HUES6 (cell line): ENCODE results near the gene ACTR3.

Experiments
- H3K27ac ChIP-seq: 2 replicates; pipeline ENCODE4 v1.7.0; 2013; ENCODE audit warnings: low read depth, mild to moderate bottlenecking, low read length, inconsistent platforms
- H3K27me3 ChIP-seq: 2 replicates; pipeline ENCODE4 v1.6.1; 2013; ENCODE audit warnings: low read length; ENCODE audit not compliant: control insufficient read depth, insufficient read depth
- H3K36me3 ChIP-seq: 2 replicates; pipeline ENCODE4 v1.6.1; 2013; ENCODE audit warnings: low read length; ENCODE audit not compliant: control insufficient read depth, insufficient read depth
- H3K4me1 ChIP-seq: 2 replicates; pipeline ENCODE4 v1.6.1; 2013; ENCODE audit warnings: low read length; ENCODE audit not compliant: control insufficient read depth, insufficient read depth
- H3K4me3 ChIP-seq: 2 replicates; pipeline ENCODE4 v1.5.1; 2013; ENCODE audit warnings: low read depth, low read length
- H3K9ac ChIP-seq: one replicate; pipeline ENCODE4 v1.6.1; 2013; ENCODE audit warnings: mild to moderate bottlenecking, low read length
- H3K9me3 ChIP-seq: 2 replicates; pipeline ENCODE4 v1.6.1; 2013; ENCODE audit warnings: low read depth, low read length; ENCODE audit not compliant: control insufficient read depth, insufficient read depth

Gene ACTR3

DNA sequence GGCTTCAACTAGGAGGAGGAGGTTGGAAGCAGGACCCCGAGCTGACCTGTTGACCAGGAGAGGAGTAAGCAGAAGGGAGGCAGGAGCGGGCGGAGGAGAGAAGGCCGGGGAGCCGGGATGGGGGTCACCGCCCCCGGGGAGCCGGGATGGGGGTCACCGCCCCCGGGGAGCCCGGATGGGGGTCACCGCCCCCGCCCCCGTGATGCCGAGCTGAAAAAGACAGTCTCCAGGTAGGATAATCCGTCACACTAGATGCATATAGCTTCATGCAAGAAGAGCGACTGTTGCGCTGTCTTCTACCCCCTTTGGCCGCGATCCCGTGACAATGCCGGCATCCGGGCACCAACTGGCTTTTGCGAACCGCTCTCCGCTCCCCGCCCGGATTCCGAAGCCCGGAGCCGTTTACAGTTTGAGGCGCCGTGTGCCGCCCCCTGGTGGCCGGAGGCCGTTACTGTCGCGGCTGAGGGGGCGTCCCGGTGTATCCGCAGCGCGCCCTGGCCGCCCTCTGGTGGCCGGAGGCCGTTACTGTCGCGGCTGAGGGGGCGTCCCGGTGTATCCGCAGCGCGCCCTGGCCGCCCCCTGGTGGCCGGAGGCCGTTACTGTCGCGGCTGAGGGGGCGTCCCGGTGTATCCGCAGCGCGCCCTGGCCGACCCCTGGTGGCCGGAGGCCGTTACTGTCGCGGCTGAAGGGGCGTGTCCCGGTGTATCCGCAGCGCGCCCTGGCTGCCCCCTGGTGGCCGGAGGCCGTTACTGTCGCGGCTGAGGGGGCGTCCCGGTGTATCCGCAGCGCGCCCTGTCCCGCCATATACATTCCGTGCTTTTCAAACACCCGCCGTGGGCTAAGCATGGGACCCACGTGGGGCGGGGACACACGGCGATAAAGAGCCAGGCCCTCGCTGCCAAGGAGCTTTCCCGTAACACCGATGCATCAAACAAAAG is 89.6 kb downstream of the ACTR3 start:
- Histone ChIP-seq H3K9me3 (peaks cover 41% of the 10 kb centered on the region), H3K4me3 (no peak overlapping the region), H3K27me3 (no peaks in the 10 kb centered on the region), H3K36me3 (no peaks in the 10 kb centered on the region), H3K9ac (no peak overlapping the region), H3K4me1 (no peaks in the 10 kb centered on the region), H3K27ac (no peak overlapping the region)

DNA sequence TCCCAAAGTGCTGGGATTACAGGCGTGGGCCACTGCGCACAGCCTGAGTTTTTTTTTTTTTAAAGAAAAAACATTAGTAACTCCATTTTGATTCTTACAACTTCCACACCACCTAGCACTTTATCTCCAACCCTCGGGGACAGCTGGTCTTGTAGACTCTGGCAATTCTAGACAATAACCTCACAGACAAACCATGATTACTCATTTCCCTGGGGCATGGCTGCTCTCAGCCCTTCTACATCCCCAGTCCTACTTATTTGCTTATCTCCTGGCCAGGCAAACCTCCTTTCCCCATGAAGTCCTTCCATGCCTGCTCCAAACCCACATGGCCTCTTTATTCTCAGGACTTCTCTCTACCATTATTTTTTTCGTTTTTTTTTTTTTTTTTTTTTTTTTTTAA is 91.1 kb downstream of the ACTR3 start:
- Histone ChIP-seq H3K4me1 (no peaks in the 10 kb centered on the region), H3K9me3 (peaks cover 41% of the 10 kb centered on the region), H3K4me3 (no peak overlapping the region), H3K27me3 (no peaks in the 10 kb centered on the region), H3K27ac (no peak overlapping the region), H3K36me3 (no peaks in the 10 kb centered on the region), H3K9ac (no peak overlapping the region)

- no peaks in the 10 kb centered on the region for H3K4me1 ChIP-seq
- H3K4me3 ChIP-seq: no peak overlapping the region
- H3K27ac ChIP-seq: no peak overlapping the region
- H3K36me3 ChIP-seq: no peaks in the 10 kb centered on the region
- H3K9me3 ChIP-seq: peaks cover 41% of the 10 kb centered on the region
- H3K27me3 ChIP-seq: no peaks in the 10 kb centered on the region
- H3K9ac ChIP-seq: no peak overlapping the region
These were observed 91.7 kb downstream of the ACTR3 start for GRCh38 chr2:113981404-113982134.

- Histone ChIP-seq H3K9me3 (peaks cover 14% of the 10 kb centered on the region), H3K27ac (no peak overlapping the region), H3K9ac (no peak overlapping the region), H3K27me3 (no peaks in the 10 kb centered on the region), H3K36me3 (no peaks in the 10 kb centered on the region), H3K4me1 (no peaks in the 10 kb centered on the region), H3K4me3 (no peak overlapping the region)
These were observed 95.9 kb downstream of the ACTR3 start for GRCh38 chr2:113985554-113986397.

DNA sequence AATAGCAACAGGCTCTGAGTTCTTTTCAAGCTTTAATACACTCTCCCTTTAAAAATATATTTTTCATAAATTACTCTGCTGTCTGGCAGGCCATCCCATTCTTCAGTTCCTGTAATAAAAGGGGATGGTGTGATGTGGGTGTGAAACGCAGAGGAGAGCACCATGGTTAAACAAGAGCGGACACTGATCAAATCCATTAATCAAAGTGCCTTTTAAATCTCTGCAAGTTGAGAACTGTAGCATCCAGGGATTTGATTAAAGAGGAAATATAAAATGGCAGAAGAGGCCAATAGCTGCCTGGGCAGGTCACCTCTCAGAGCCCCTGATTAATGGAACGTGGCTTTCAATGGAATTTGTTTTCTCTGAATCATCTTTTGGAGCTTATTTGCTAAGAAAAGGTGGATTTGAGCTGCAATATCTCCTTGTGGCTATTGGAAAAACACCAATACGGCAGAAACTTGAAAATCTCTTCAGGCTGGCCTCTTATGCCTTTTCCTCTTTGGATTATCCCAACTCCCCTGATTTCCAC is 96.9 kb downstream of the ACTR3 start:
- Histone ChIP-seq H3K4me1 (no peaks in the 10 kb centered on the region), H3K9ac (no peak overlapping the region), H3K27me3 (no peaks in the 10 kb centered on the region), H3K36me3 (no peaks in the 10 kb centered on the region), H3K27ac (no peak overlapping the region), H3K4me3 (no peak overlapping the region), H3K9me3 (peaks cover 6% of the 10 kb centered on the region; the same call in 1 of the 2 replicates)

GRCh38 chr2:113992090-113992489 is 102.2 kb downstream of the ACTR3 start:
- Histone ChIP-seq H3K27me3 (no peaks in the 10 kb centered on the region), H3K9ac (no peak overlapping the region), H3K4me3 (no peak overlapping the region), H3K27ac (no peak overlapping the region), H3K4me1 (no peaks in the 10 kb centered on the region), H3K36me3 (no peaks in the 10 kb centered on the region), H3K9me3 (no peaks in the 10 kb centered on the region)

- Histone ChIP-seq H3K4me3 (no peak overlapping the region), H3K9me3 (no peaks in the 10 kb centered on the region), H3K4me1 (no peaks in the 10 kb centered on the region), H3K9ac (no peak overlapping the region), H3K36me3 (no peaks in the 10 kb centered on the region), H3K27ac (no peak overlapping the region), H3K27me3 (no peaks in the 10 kb centered on the region)
These were observed 107.0 kb downstream of the ACTR3 start for GRCh38 chr2:113996671-113997594.

DNA sequence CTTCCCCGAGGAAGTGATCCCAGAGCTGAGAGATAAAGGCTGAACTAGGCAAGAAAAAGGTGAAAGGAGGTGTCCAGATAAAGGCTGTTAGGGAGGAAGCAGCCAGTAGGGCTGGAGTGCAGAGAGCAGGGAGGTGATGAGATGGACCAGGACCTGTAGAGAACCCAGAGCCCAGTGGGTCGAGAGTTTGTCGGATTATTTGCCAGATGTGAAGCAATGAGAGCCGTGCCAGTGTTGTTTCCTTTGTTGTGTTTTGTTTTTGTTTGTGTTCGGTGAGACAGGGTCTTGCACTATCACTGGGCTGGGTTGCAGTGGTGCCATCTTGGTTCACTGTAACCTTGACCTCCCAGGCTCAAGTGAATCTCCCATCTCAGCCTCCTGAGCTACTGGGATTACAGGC is 111.3 kb downstream of the ACTR3 start:
- no peak overlapping the region for H3K9ac ChIP-seq
- H3K27ac ChIP-seq: no peak overlapping the region
- peaks cover 6% of the 10 kb centered on the region; the same call in 1 of the 2 replicates for H3K9me3 ChIP-seq
- H3K4me1 ChIP-seq: no peaks in the 10 kb centered on the region
- H3K36me3 ChIP-seq: no peaks in the 10 kb centered on the region
- no peaks in the 10 kb centered on the region for H3K27me3 ChIP-seq
- H3K4me3 ChIP-seq: no peak overlapping the region

DNA sequence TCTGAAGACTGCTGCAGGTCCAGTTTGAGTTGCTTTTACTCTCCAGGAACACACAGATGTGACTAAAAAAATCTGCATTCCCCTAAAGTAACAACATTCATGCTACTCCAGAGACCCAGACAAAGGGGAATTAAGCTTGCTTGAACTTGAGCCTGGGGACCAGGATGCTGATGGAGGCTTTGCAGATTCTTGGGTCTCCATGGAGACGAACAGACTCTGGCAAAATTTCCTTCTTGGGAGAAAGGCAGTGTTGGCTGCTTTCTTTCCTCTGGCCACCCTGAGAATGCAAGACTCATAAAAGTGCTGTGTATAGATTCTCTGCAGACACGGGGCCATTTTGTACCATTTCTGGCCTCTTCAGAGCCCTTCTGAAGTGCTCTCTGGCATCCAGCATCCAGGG is 112.0 kb downstream of the ACTR3 start:
- no peaks in the 10 kb centered on the region for H3K27me3 ChIP-seq
- peaks cover 6% of the 10 kb centered on the region; the same call in 1 of the 2 replicates for H3K9me3 ChIP-seq
- H3K9ac ChIP-seq: no peak overlapping the region
- no peak overlapping the region for H3K4me3 ChIP-seq
- H3K27ac ChIP-seq: no peak overlapping the region
- H3K36me3 ChIP-seq: no peaks in the 10 kb centered on the region
- H3K4me1 ChIP-seq: no peaks in the 10 kb centered on the region
